DOHH2 (cell line): ENCODE measurements around the gene NOL9.

ENCODE experiments used
- H3F3A ChIP-seq: fragments of 200-600 bp; sonication (generic), shearing (Covaris generic); 2 replicates; pipeline ENCODE4 v1.6.0; 2016; ENCODE audit warnings: antibody characterized with exemption, mild to moderate bottlenecking; ENCODE audit not compliant: control insufficient read depth, insufficient read depth
- H3K27ac ChIP-seq: fragments of 200-600 bp; sonication (generic); 2 replicates; pipeline ENCODE4 v1.5.1; 2014; ENCODE audit warnings: low read depth, mild to moderate bottlenecking, low read length, moderate library complexity
- H3K27me3 ChIP-seq: fragments of 200-600 bp; sonication (generic); 2 replicates; pipeline ENCODE4 v1.6.1; 2014; ENCODE audit warnings: mild to moderate bottlenecking, low read length, mixed read lengths; ENCODE audit not compliant: control insufficient read depth
- H3K36me3 ChIP-seq: fragments of 200-600 bp; sonication (generic); 2 replicates; pipeline ENCODE4 v1.6.1; 2014; ENCODE audit warnings: mild to moderate bottlenecking, low read length, moderate library complexity, mixed read lengths; ENCODE audit not compliant: control insufficient read depth
- H3K4me1 ChIP-seq: fragments of 200-600 bp; sonication (generic); 2 replicates; pipeline ENCODE4 v1.6.1; 2014; ENCODE audit warnings: mild to moderate bottlenecking, low read length, mixed read lengths; ENCODE audit not compliant: control insufficient read depth
- H3K4me2 ChIP-seq: fragments of 200-600 bp; sonication (generic); 2 replicates; pipeline ENCODE4 v1.6.0; 2014; ENCODE audit warnings: mild to moderate bottlenecking, low read length, moderate library complexity
- H3K4me3 ChIP-seq: fragments of 200-600 bp; sonication (generic); 2 replicates; pipeline ENCODE4 v1.5.1; 2014; ENCODE audit warnings: mild to moderate bottlenecking, low read length, mixed read lengths
- H3K79me2 ChIP-seq: fragments of 200-600 bp; sonication (generic); 2 replicates; pipeline ENCODE4 v1.6.1; 2014; ENCODE audit warnings: mild to moderate bottlenecking, low read length, mixed read lengths; ENCODE audit not compliant: control insufficient read depth
- H3K9me2 ChIP-seq: fragments of 200-600 bp; sonication (generic); replicated peaks from 2 replicates; pipeline ENCODE4 v1.6.1; 2014; ENCODE audit warnings: mild to moderate bottlenecking, low read length, mixed read lengths; ENCODE audit not compliant: control insufficient read depth
- H3K9me3 ChIP-seq: fragments of 200-600 bp; sonication (generic); 2 replicates; pipeline ENCODE4 v1.6.1; 2014; ENCODE audit warnings: antibody characterized with exemption, low read length, mixed read lengths; ENCODE audit not compliant: control insufficient read depth, insufficient read depth
- H4K20me1 ChIP-seq: fragments of 200-600 bp; sonication (generic); 2 replicates; pipeline ENCODE4 v1.6.0; 2014; ENCODE audit warnings: low read depth, mild to moderate bottlenecking, antibody characterized with exemption, low read length, moderate library complexity; ENCODE audit not compliant: control insufficient read depth, insufficient read depth
- CTCF ChIP-seq: fragments of 200-600 bp; sonication (generic); IDR thresholded peaks from one replicate; pipeline ENCODE4 v1.5.1; 2014; ENCODE audit warnings: antibody characterized with exemption, mild to moderate bottlenecking, low read depth, low read length; ENCODE audit not compliant: poor library complexity, severe bottlenecking
- EZH2phosphoT487 ChIP-seq: fragments of 200-600 bp; sonication (generic); IDR thresholded peaks from 2 replicates; pipeline ENCODE4 v1.6.1; 2017; ENCODE audit warnings: borderline replicate concordance, mild to moderate bottlenecking, antibody characterized with exemption, low read length, moderate library complexity, mixed read lengths

The NOL9 gene

GRCh38 chr1:6582370-6582769 is 28.1 kb upstream of the NOL9 start:
- H3K4me1 ChIP-seq: peaks cover 36% of the 10 kb centered on the region
- H3K27ac ChIP-seq: no peak overlapping the region
- H3K36me3 ChIP-seq: peaks cover 24% of the 10 kb centered on the region
- H3K9me2 ChIP-seq: no peaks in the 10 kb centered on the region
- no peaks in the 10 kb centered on the region for H3K9me3 ChIP-seq
- H3K4me2 ChIP-seq: peak overlapping the region; percentile 84; the same call in 1 of the 2 replicates
- H4K20me1 ChIP-seq: peaks cover 3% of the 10 kb centered on the region; the same call in 1 of the 2 replicates
- no peaks in the 10 kb centered on the region for H3F3A ChIP-seq
- H3K4me3 ChIP-seq: no peak overlapping the region
- TF ChIP-seq CTCF: no peak
- no peak for TF ChIP-seq EZH2phosphoT487
- no peaks in the 10 kb centered on the region for H3K27me3 ChIP-seq
- H3K79me2 ChIP-seq: peaks cover 33% of the 10 kb centered on the region

GRCh38 chr1:6581561-6582305 is 27.4 kb upstream of the NOL9 start:
- Histone ChIP-seq H3K9me2 (no peaks in the 10 kb centered on the region), H3K27ac (no peak overlapping the region), H3K36me3 (peaks cover 19% of the 10 kb centered on the region), H3K9me3 (no peaks in the 10 kb centered on the region), H3K27me3 (no peaks in the 10 kb centered on the region), H3K4me2 (peak overlapping the region; percentile 84), H4K20me1 (peaks cover 3% of the 10 kb centered on the region; the same call in 1 of the 2 replicates), H3K4me3 (peak overlapping the region; percentile 81), H3K79me2 (peaks cover 33% of the 10 kb centered on the region), H3K4me1 (peaks cover 30% of the 10 kb centered on the region), H3F3A (no peaks in the 10 kb centered on the region)
- TF ChIP-seq EZH2phosphoT487 (no peak), CTCF (no peak)

GRCh38 chr1:6580593-6581409 is 26.5 kb upstream of the NOL9 start:
- Histone ChIP-seq H4K20me1 (peaks cover 3% of the 10 kb centered on the region; the same call in 1 of the 2 replicates), H3K9me3 (no peaks in the 10 kb centered on the region), H3K9me2 (no peaks in the 10 kb centered on the region), H3K4me2 (peak overlapping the region; percentile 84), H3K36me3 (peaks cover 17% of the 10 kb centered on the region), H3K79me2 (peaks cover 33% of the 10 kb centered on the region), H3F3A (no peaks in the 10 kb centered on the region), H3K27me3 (no peaks in the 10 kb centered on the region), H3K4me3 (peak overlapping the region; percentile 81), H3K27ac (peak overlapping the region; percentile 46), H3K4me1 (peaks cover 28% of the 10 kb centered on the region)
- TF ChIP-seq CTCF (peak; percentile 45), EZH2phosphoT487 (no peak)
